Measurements from ENCODE around the gene UBE2N. TPM values are rescaled to one million over a fixed set of nuclear protein-coding genes. Genes with fewer than 3 reads are reported as not detected.

UBE2N gene
- total RNA-seq, result 31.2 TPM

- DNase-seq, result peak; percentile 98
Observed at GRCh38 chr12:93441617-93442410, at the start of gene UBE2N. TSS of gene UBE2N (minus strand) at chr12:93441947. CDS start at chr12:93441884, 63 bp downstream.

GRCh38 chr12:93484315-93484981, 42.7 kb upstream of the UBE2N start:
- no peak for DNase-seq

- no peak for DNase-seq
Observed at GRCh38 chr12:93483151-93483807, 41.5 kb upstream of the UBE2N start.

GRCh38 chr12:93482721-93483120, 41.0 kb upstream of the UBE2N start:
- DNase-seq, result no peak

- DNase-seq, result no peak
Observed at GRCh38 chr12:93476555-93476954, 34.8 kb upstream of the UBE2N start.

GRCh38 chr12:93469386-93469785, 27.6 kb upstream of the UBE2N start:
- no peak for DNase-seq

- no peak for DNase-seq
Observed at GRCh38 chr12:93468008-93468371, 26.2 kb upstream of the UBE2N start.

GRCh38 chr12:93467351-93468007, 25.7 kb upstream of the UBE2N start, which contains the start of gene MRPL42:
TSS of gene MRPL42 (plus strand) at chr12:93467514. CDS start at chr12:93469286, 1,772 bp downstream.
- DNase-seq, result peak; percentile 95

- no peak for DNase-seq
Observed at GRCh38 chr12:93466625-93467350, 25.0 kb upstream of the UBE2N start.

GRCh38 chr12:93465841-93466240, 24.1 kb upstream of the UBE2N start:
- no peak for DNase-seq

GRCh38 chr12:93461503-93461902, 19.8 kb upstream of the UBE2N start:
- no peak for DNase-seq

GRCh38 chr12:93460902-93461301, 19.2 kb upstream of the UBE2N start:
- DNase-seq, result no peak

GRCh38 chr12:93460003-93460402, 18.3 kb upstream of the UBE2N start:
- no peak for DNase-seq

GRCh38 chr12:93459097-93459496, 17.4 kb upstream of the UBE2N start:
- no peak for DNase-seq

- no peak for DNase-seq
Observed at GRCh38 chr12:93456077-93456476, 14.3 kb upstream of the UBE2N start.

- DNase-seq, result no peak
Observed at GRCh38 chr12:93453633-93454032, 11.9 kb upstream of the UBE2N start.

GRCh38 chr12:93451423-93452158, 9.8 kb upstream of the UBE2N start:
- DNase-seq, result no peak

- DNase-seq, result no peak
Observed at GRCh38 chr12:93449277-93449676, 7.5 kb upstream of the UBE2N start.

- no peak for DNase-seq
Observed at GRCh38 chr12:93448796-93449195, 7.0 kb upstream of the UBE2N start.

- DNase-seq, result peak; percentile 43
Observed at GRCh38 chr12:93447555-93448290, 6.0 kb upstream of the UBE2N start.

Measured in tongue (tissue), 2 donors.